ENCODE results near the gene PLXNB2.

The PLXNB2 gene

GRCh38 chr22:50327711-50328019, 20.2 kb upstream of the PLXNB2 start:
- Histone ChIP-seq H3K79me2 (ENCODE audit: low read length) (peaks cover 3% of the 10 kb centered on the region; the same call in 1 of the 2 replicates), H3K9ac (ENCODE audit: low read length) (peak overlapping the region; percentile 84), H3K4me1 (ENCODE audit: low read length) (peaks cover 3% of the 10 kb centered on the region; the same call in 1 of the 2 replicates), H3K4me2 (ENCODE audit: low read length) (peak overlapping the region; percentile 92), H2AFZ (ENCODE audit: low read depth, low read length) (no peak overlapping the region), H3K27me3 (ENCODE audit: low read depth, low read length) (no peaks in the 10 kb centered on the region), H3K4me3 (ENCODE audit: low read length) (peak overlapping the region; percentile 93), H3K36me3 (replicated peaks; ENCODE audit: low read depth, low read length) (no peaks in the 10 kb centered on the region), H4K20me1 (ENCODE audit: insufficient read depth, low read length) (no peaks in the 10 kb centered on the region), H3K9me3 (ENCODE audit: insufficient read depth, low read length) (no peaks in the 10 kb centered on the region), H3K27ac (ENCODE audit: low read length) (peak overlapping the region; percentile 58)
- no peak for TF ChIP-seq EZH2phosphoT487 (IDR thresholded peaks at IDR 0.05; ENCODE audit: low read depth)
- no peak for TF ChIP-seq CTCF (IDR thresholded peaks at IDR 0.05; ENCODE audit: low read depth, low read length)

DNA sequence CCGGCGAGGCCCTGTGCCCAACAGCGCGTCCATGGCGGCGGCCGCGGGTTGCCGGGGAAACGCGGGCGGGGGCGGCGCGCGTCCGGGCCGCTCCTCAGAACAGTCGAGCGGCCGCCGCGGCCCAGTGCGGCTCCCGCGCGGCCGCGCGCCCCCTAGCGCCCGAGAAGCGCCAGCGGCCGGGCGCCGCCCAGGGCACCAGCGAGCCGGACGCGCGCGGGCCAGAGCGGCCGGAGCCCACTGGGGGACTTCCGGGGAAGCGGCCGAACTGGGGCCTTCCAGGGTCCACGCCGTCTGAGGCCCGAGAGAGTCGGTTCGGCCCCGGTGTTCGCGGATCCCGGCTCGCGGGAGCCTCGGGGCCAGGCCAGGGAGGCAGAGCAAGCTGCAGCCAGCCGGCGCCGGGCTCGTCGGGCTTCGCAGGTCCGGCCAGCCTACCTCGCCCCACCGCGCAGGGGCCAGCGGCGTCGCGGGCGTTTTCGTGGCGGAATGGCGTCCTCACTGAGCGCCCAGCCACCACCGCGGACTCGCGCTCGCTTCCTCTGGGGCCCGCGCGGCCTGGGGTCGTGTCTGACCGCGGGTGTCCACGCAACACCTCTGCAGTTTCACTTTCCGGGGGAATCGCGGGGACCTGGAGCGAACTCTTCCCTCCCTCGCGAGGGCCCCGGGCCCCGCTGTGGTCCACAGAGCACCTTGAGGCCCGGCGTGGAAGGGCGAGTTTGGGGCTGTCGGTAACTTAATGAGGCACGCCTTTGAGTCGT, 19.7 kb upstream of the PLXNB2 start, which contains the start of gene DENND6B:
TSS of gene DENND6B (minus strand) at position 57 of the 755 bp plus-strand sequence. CDS start at position 33, 24 bp downstream.
- peak within 1 kb of the TSS; percentile 58 for H3K27ac ChIP-seq (ENCODE audit: low read length)
- peak within 1 kb of the TSS; percentile 93 for H3K4me3 ChIP-seq (ENCODE audit: low read length)
- TF ChIP-seq CTCF (IDR thresholded peaks at IDR 0.05; ENCODE audit: low read depth, low read length) (peak; percentile 13; the same call in 1 of the 2 replicates), EZH2phosphoT487 (IDR thresholded peaks at IDR 0.05; ENCODE audit: low read depth) (no peak)
- H3K79me2 ChIP-seq (ENCODE audit: low read length): peaks cover 3% of the 10 kb centered on the region; the same call in 1 of the 2 replicates
- peak within 1 kb of the TSS; percentile 92 for H3K4me2 ChIP-seq (ENCODE audit: low read length)
- no peaks in the 10 kb centered on the region for H3K36me3 ChIP-seq (replicated peaks; ENCODE audit: low read depth, low read length)
- peak within 1 kb of the TSS; percentile 91; the same call in 1 of the 2 replicates for H2AFZ ChIP-seq (ENCODE audit: low read depth, low read length)
- no peaks in the 10 kb centered on the region for H3K27me3 ChIP-seq (ENCODE audit: low read depth, low read length)
- peaks cover 3% of the 10 kb centered on the region; the same call in 1 of the 2 replicates for H3K4me1 ChIP-seq (ENCODE audit: low read length)
- peak within 1 kb of the TSS; percentile 84 for H3K9ac ChIP-seq (ENCODE audit: low read length)
- no peaks in the 10 kb centered on the region for H3K9me3 ChIP-seq (ENCODE audit: insufficient read depth, low read length)
- no peaks in the 10 kb centered on the region for H4K20me1 ChIP-seq (ENCODE audit: insufficient read depth, low read length)

- Histone ChIP-seq H3K36me3 (replicated peaks; ENCODE audit: low read depth, low read length) (no peaks in the 10 kb centered on the region), H3K4me2 (ENCODE audit: low read length) (peak overlapping the region; percentile 59), H4K20me1 (ENCODE audit: insufficient read depth, low read length) (no peaks in the 10 kb centered on the region), H2AFZ (ENCODE audit: low read depth, low read length) (no peak overlapping the region), H3K4me3 (ENCODE audit: low read length) (peak overlapping the region; percentile 78), H3K9me3 (ENCODE audit: insufficient read depth, low read length) (no peaks in the 10 kb centered on the region), H3K27ac (ENCODE audit: low read length) (no peak overlapping the region), H3K9ac (ENCODE audit: low read length) (no peak overlapping the region), H3K79me2 (ENCODE audit: low read length) (peaks cover 3% of the 10 kb centered on the region; the same call in 1 of the 2 replicates), H3K27me3 (ENCODE audit: low read depth, low read length) (no peaks in the 10 kb centered on the region), H3K4me1 (ENCODE audit: low read length) (peaks cover 3% of the 10 kb centered on the region; the same call in 1 of the 2 replicates)
- no peak for TF ChIP-seq CTCF (IDR thresholded peaks at IDR 0.05; ENCODE audit: low read depth, low read length)
- no peak for TF ChIP-seq EZH2phosphoT487 (IDR thresholded peaks at IDR 0.05; ENCODE audit: low read depth)
Observed at GRCh38 chr22:50326225-50326955, 18.9 kb upstream of the PLXNB2 start.

Data from OCI-LY3 (cell line).